GM10847 (cell line): ENCODE results near the gene S100A16.

Experiments used
- POLR2A ChIP-seq: IDR thresholded peaks from 2 replicates; pipeline ENCODE4 v1.6.1; 2011; ENCODE audit not compliant: insufficient read length; ENCODE audit errors: extremely low read depth

Gene S100A16

DNA sequence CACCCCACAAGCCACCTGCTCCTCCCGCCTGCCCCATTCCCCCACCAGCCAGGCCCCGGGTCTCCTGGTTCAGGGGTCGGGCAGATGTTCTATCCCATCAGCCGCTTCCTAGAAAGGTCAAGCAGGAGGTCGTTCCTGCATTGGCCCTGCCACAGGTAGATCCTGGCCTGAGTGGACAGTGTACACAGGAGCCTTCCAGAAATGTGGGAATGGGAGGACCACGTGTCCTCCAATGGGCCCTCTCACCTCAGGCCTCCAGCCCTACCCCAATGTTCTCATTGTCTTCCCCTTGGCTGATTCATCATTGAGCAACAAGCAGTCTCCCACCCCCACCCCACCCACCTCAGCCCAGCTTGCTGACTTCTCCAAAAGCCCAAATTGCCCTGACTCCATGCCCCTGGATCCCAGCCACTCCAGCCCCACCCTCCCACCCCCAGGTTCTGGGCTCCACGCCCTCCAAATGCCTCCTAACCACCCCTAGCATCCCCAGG lies 2.1 kb downstream of the S100A16 start:
- no peak for TF ChIP-seq POLR2A

GRCh38 chr1:153610334-153610733 lies 2.6 kb downstream of the S100A16 start:
- TF ChIP-seq POLR2A = no peak

DNA sequence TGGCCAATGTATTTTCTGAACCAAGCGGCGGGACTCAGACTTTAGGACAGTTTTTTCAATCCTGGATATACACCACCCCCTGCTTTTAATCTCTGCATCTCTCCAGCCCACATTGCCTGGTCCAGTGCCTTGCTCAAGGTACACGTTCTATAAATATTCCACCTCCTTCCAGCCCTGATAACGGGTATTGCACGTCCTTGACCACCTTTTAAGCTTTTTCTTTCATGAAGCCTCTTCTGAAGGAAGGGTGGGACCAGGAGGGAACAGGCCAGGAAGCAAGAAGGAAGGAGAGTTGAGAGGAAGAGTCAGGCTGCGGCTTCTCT lies 3.4 kb downstream of the S100A16 start:
- no peak for TF ChIP-seq POLR2A

DNA sequence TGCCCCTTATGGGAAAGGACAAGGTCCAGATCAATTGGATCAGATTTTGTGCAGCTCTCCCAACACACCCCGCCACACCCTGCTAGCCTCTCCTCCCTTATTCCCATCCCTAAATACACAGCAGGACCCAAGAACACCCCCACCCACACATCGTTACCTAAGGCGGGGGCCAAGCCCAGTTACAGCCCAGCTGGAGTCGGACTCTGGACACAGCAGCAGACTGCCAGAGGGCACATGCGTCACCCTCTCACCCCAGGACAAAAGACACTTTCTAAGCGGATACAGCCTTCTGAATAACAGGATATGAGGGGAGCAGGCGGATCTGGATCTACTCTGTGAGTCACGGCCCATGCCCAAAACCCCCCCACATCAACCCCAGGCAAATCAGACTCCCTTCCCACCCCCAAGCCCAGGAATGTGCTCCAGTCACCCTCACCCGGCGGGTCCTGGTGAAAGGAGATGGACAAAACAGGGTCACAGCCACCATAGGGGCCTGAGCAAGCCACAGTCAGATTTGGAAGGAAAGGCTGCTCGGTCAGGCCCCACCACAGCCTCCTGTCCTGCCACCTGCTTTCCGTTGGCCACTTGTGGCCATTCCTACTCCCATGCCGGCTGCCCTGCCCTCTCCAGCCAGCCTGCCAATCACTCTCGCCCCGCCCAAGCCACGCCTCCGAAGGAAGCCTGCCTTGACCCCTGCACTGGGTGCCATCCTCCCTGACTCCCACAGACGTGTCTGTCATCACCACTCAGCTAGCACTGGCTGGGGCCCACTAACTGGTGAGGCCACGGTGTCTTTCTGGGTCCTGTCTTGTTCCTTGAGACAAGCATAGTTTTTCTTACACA lies 4.0 kb downstream of the S100A16 start:
- TF ChIP-seq POLR2A = no peak

DNA sequence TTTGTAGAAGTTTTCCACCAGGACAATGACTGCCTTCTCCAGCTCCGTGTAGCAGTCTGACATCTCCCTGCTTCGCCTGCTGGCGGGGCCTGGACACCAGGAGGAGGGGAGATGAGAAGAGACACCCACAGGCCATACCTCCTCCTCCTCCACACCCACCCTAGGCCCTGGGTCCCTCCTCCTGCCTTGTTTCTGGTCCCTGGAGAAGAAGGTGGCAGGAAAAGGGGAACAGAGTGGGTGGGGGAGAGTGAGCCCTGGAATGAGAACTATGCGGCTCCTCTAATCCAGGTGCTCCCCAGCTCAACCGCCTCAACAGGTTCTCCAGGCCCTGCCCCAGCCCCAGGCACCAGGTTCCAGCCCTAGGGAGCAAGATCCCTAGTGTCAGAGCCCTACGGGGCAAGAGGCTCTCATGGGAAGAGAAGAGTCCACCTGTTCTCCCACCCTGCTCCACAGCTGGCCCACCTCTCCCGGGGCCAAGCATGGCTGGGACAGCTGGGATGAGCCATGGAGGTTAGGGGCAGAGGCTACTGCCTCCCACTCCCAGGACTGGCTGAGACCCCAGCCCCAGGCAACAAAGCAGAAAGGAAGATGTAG lies 4.8 kb downstream of the S100A16 start:
- TF ChIP-seq POLR2A = no peak

DNA sequence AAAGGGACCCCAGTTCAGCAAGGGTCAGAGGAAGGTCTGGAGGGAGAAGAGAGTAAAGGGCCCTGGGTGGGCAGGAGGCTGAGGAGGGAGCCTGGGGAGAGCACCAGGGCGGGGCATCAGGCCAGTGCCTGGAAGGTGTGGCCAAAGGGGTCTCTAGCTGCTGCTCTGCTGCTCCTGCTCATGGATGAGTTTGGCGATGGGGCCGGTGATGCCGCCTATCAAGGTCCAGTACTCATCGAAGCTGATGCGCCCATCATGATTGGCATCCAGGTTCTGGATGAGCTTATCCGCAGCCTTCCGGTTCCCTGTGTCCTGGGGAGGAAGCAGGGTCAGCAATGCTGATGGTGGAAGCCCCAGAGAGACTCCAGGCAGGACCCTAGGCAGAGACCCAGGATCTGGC lies 5.6 kb downstream of the S100A16 start:
- TF ChIP-seq POLR2A = no peak

DNA sequence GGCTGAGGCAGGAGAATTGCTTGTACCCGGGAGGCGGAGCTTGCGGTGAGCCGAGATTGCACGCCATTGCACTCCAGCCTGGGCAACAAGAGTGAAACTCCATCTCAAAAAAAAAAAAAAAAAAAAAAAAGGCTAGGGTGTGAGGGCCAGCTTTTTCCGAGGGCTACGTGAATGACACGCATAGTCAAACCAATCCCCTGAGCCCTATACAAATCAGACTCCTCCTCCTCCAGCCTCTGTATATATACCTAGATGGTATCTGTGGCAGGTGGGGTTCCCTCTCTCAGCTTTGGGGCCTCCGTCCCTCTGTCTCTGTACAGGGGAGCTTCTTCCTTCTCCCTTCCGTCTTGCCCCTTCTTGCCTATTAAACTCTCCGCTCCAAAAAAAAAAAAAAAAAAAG lies 6.7 kb downstream of the S100A16 start:
- TF ChIP-seq POLR2A = no peak

GRCh38 chr1:153602749-153603148 lies 10.2 kb downstream of the S100A16 start:
- TF ChIP-seq POLR2A = no peak

GRCh38 chr1:153599847-153600246 lies 13.1 kb downstream of the S100A16 start:
- TF ChIP-seq POLR2A = no peak

- peak; percentile 19 for TF ChIP-seq POLR2A
These were observed 14.4 kb downstream of the S100A16 start for GRCh38 chr1:153598309-153599172.

DNA sequence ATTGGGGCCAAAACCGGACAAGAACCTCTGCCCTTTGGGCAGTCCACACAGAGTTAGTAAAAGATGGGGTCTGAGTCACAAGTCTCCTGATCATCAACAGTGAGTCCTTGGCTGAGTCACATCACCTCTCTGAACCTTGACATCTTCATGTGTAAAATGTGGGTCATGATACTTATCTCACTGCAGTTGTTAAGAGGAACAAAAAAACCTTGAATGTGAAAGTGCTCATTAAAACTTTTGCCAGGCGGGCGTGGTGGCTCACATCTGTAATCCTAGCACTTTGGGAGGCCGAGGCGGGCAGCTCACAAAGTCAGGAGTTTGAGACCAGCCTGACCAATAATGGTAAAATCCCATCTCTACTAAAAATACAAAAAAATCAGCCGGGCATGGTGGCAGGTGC lies 15.7 kb downstream of the S100A16 start:
- no peak for TF ChIP-seq POLR2A

- no peak for TF ChIP-seq POLR2A
These were observed 20.2 kb downstream of the S100A16 start for GRCh38 chr1:153592748-153593147.

DNA sequence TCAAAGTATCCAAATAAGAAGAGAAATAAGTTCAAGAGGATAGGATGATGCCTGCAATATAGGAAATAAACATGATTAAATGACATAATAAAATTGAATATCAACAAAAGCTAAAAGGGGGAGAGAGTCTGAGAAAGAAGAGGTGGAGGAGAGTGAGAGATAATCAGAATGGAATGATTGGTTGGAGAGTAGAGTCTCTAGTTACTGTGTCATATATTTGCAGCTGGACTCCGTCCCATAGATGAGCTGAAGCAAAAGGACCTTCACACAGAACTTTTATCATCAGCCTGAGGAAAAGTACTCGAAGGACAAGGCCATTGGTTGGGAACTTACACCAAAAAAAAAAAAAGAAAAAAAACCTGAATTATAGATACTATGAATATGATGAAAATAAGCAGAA lies 24.5 kb downstream of the S100A16 start:
- no peak for TF ChIP-seq POLR2A

DNA sequence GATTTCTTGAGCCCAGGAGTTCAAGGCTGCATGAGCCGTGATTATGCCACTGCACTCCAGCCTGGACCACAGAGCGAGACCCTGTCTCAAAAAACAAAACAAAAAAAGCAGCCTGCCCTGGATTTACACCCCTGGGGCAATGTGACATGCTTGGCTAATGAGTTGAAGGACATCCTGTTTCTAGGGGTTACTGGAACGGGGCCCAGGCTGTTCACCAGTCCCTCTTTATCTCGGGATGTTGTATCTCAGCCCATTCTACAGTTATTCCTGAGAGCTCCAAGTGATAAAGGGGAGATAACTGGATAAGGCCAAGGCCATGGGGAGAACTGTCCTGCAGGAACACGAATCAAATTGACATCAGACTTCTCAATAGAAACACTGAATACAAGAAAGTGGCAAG lies 25.6 kb downstream of the S100A16 start:
- no peak for TF ChIP-seq POLR2A

GRCh38 chr1:153586347-153586746 lies 26.6 kb downstream of the S100A16 start:
- TF ChIP-seq POLR2A = no peak

- TF ChIP-seq POLR2A = no peak
These were observed 27.9 kb downstream of the S100A16 start for GRCh38 chr1:153585006-153585405.
